ENCODE results near the gene SAFB.

GRCh38 chr19:5679289-5680083, 56.6 kb downstream of the SAFB start:
- TF ChIP-seq POLR2AphosphoS5 (IDR thresholded peaks at IDR 0.05) (no peak), CTCF (IDR thresholded peaks at IDR 0.05) (no peak), POLR2A (IDR thresholded peaks at IDR 0.05) (no peak)
